CD4-positive, alpha-beta T cell (primary cell): ENCODE measurements around the gene DNAJB12. TPM values are rescaled to one million over a fixed set of nuclear protein-coding genes. Genes with fewer than 3 reads are reported as not detected.
A peak's percentile ranks its signal among the peaks of the same experiment; 100 is the strongest.
"Not testable (repeated sequence)": the region's sequence is repeated elsewhere in the genome, so short reads cannot be mapped to it uniquely, and the experiment has no call there.

Experiments
- ATAC-seq: fragments of 200-7000 bp; cut with Tn5 transposase; one replicate; pipeline ENCODE4 v1.10.0; 2022; ENCODE audit warnings: mild to moderate bottlenecking; ENCODE audit not compliant: poor library complexity
- CTCF ChIA-PET: fragments of 350-600 bp; sonication (Branson Sonifier 250); formaldehyde crosslinking; loops from one replicate; lab custom pipeline; 2021; ENCODE audit warnings: antibody characterized with exemption, inconsistent platforms; lab: Charles Lee
- POLR2A ChIA-PET: fragments of 350-600 bp; sonication (Branson Sonifier 250); formaldehyde crosslinking; loops from one replicate; lab custom pipeline; 2021; ENCODE audit warnings: antibody characterized with exemption, inconsistent platforms; lab: Charles Lee
- DNase-seq, 14 experiments: peaks; one replicate each; pipeline ENCODE4 v3.0.0-alpha.2; 2013 to 2020; ENCODE audit warnings: mixed read lengths in 2 of 14
- H3K27ac ChIP-seq, 2 donors: one replicate each; pipeline versions ENCODE4 v1.5.1 to v1.7.0; 2013; ENCODE audit warnings: low read length in 2 of 2, low read depth in 1 of 2, mild to moderate bottlenecking in 1 of 2
- H3K27me3 ChIP-seq, 2 experiments: 1 replicate in 1 of 2; 2 replicates in 1 of 2; pipeline versions ENCODE4 v1.6.1 to v1.7.0; 2013; ENCODE audit warnings: low read length in 2 of 2, control low read depth in 1 of 2, mild to moderate bottlenecking in 1 of 2, moderate library complexity in 1 of 2; ENCODE audit not compliant: insufficient read depth in 2 of 2, control insufficient read depth in 1 of 2
- H3K36me3 ChIP-seq: one replicate; pipeline ENCODE4 v1.6.1; 2013; ENCODE audit warnings: low read length, control low read depth; ENCODE audit not compliant: insufficient read depth
- H3K4me1 ChIP-seq: one replicate; pipeline ENCODE4 v1.6.1; 2013; ENCODE audit warnings: low read length, control low read depth; ENCODE audit not compliant: insufficient read depth
- H3K4me3 ChIP-seq: one replicate; pipeline ENCODE4 v1.5.1; 2013; ENCODE audit warnings: mild to moderate bottlenecking, low read length, moderate library complexity
- H3K9me3 ChIP-seq, 2 experiments: 1 replicate in 1 of 2; 2 replicates in 1 of 2; pipeline versions ENCODE4 v1.6.1 to v1.7.0; 2013; ENCODE audit warnings: low read length in 2 of 2, mild to moderate bottlenecking in 2 of 2, control low read depth in 1 of 2, moderate library complexity in 1 of 2; ENCODE audit not compliant: control insufficient read depth in 1 of 2, insufficient read depth in 1 of 2
- H3K27ac Mint-ChIP-seq: one replicate; pipeline ENCODE4 v1.8.0; 2020; ENCODE audit warnings: mixed read lengths
- H3K27me3 Mint-ChIP-seq: one replicate; pipeline ENCODE4 v1.8.0; 2021; ENCODE audit warnings: mixed read lengths
- H3K36me3 Mint-ChIP-seq: one replicate; pipeline ENCODE4 v1.8.0; 2021; ENCODE audit warnings: low read depth, mixed read lengths
- H3K4me1 Mint-ChIP-seq: one replicate; pipeline ENCODE4 v1.8.0; 2021; ENCODE audit warnings: low read depth, mixed read lengths
- H3K4me3 Mint-ChIP-seq: one replicate; pipeline ENCODE4 v1.8.0; 2020; ENCODE audit warnings: mild to moderate bottlenecking, mixed read lengths
- H3K9me3 Mint-ChIP-seq: one replicate; pipeline ENCODE4 v1.8.0; 2020; ENCODE audit warnings: mixed read lengths
- intact Hi-C, 2 experiments: fragments of 100-400 bp; cut with DNase I in 1 of 2; cut with micrococcal nuclease in 1 of 2; formaldehyde crosslinking; loops; one replicate each; pipeline versions ENCODE4 v1.15.1 to v1.9.0; 2023 to 2025; cut with DNase I, micrococcal nuclease
- total RNA-seq, 174 experiments: library from RNA in 2 of 174; stranded (reverse) in 2 of 174; gene quantifications; one replicate each; pipeline ENCODE4 v1.2.3 and lab custom pipeline; 2021 to 2026
- TF ChIP-seq, protein P1 (sequence below): fragments of 200-600 bp; IDR thresholded peaks from one replicate; pipeline ENCODE4 v1.8.0; 2022; ENCODE audit warnings: antibody characterized with exemption, mild to moderate bottlenecking

The DNAJB12 gene
- total RNA-seq, 2 experiments from 2014 or later: 25.2 to 27.0 TPM

- TF ChIP-seq, protein P1, sequence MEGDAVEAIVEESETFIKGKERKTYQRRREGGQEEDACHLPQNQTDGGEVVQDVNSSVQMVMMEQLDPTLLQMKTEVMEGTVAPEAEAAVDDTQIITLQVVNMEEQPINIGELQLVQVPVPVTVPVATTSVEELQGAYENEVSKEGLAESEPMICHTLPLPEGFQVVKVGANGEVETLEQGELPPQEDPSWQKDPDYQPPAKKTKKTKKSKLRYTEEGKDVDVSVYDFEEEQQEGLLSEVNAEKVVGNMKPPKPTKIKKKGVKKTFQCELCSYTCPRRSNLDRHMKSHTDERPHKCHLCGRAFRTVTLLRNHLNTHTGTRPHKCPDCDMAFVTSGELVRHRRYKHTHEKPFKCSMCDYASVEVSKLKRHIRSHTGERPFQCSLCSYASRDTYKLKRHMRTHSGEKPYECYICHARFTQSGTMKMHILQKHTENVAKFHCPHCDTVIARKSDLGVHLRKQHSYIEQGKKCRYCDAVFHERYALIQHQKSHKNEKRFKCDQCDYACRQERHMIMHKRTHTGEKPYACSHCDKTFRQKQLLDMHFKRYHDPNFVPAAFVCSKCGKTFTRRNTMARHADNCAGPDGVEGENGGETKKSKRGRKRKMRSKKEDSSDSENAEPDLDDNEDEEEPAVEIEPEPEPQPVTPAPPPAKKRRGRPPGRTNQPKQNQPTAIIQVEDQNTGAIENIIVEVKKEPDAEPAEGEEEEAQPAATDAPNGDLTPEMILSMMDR: no peak
- peak overlapping the region; percentile 69 for H3K27ac Mint-ChIP-seq
- no peaks in the 10 kb centered on the region for H3K36me3 ChIP-seq
- peak; percentile 57 for ATAC-seq
- H3K4me1 ChIP-seq: peaks cover 66% of the 10 kb centered on the region
- POLR2A ChIA-PET: interaction anchor here (1.0 to 3.3 kb wide), 6 partner anchors 9 to 34 kb away, joined by 3 to 21 read pairs (median 6); no protein-coding TSS in a partner anchor
- H3K27ac ChIP-seq: no peak overlapping the region
- H3K27me3 ChIP-seq: no peaks in the 10 kb centered on the region
- H3K9me3 ChIP-seq: no peaks in the 10 kb centered on the region
- H3K4me1 Mint-ChIP-seq: peaks cover 59% of the 10 kb centered on the region
- H3K36me3 Mint-ChIP-seq: no peaks in the 10 kb centered on the region
- H3K4me3 ChIP-seq: no peak overlapping the region
- no peaks in the 10 kb centered on the region for H3K9me3 Mint-ChIP-seq
- intact Hi-C loops: no loop called here
- peak overlapping the region; percentile 69 for H3K4me3 Mint-ChIP-seq
- no peaks in the 10 kb centered on the region for H3K27me3 Mint-ChIP-seq
- peak in 3 of 14 experiments; percentile 27 to 43 (median 29) for DNase-seq
- CTCF ChIA-PET: interaction anchor here (1.2 kb wide), 1 partner anchor 11 kb away, joined by 4 read pairs; no protein-coding TSS in a partner anchor
Measured at GRCh38 chr10:72309290-72310240, 45.2 kb downstream of the DNAJB12 start.

GRCh38 chr10:72308320-72308987 lies 46.3 kb downstream of the DNAJB12 start:
- intact Hi-C loops: no loop called here
- DNase-seq: peak in 4 of 14 experiments; percentile 39 to 70 (median 56)
- H3K4me1 Mint-ChIP-seq: peaks cover 67% of the 10 kb centered on the region
- peaks cover 64% of the 10 kb centered on the region for H3K4me1 ChIP-seq
- POLR2A ChIA-PET: interaction anchor here (0.7 to 3.3 kb wide), 7 partner anchors 10 to 33 kb away, joined by 3 to 21 read pairs (median 5); no protein-coding TSS in a partner anchor
- ATAC-seq: no peak
- no peaks in the 10 kb centered on the region for H3K27me3 ChIP-seq
- no peaks in the 10 kb centered on the region for H3K9me3 Mint-ChIP-seq
- H3K36me3 ChIP-seq: no peaks in the 10 kb centered on the region
- no peaks in the 10 kb centered on the region for H3K27me3 Mint-ChIP-seq
- no peak overlapping the region for H3K4me3 ChIP-seq
- no peak overlapping the region for H3K27ac ChIP-seq
- H3K27ac Mint-ChIP-seq: peak overlapping the region; percentile 69
- H3K9me3 ChIP-seq: no peaks in the 10 kb centered on the region
- H3K36me3 Mint-ChIP-seq: no peaks in the 10 kb centered on the region
- CTCF ChIA-PET: interaction anchor here (0.6 to 1.2 kb wide), 3 partner anchors 10 to 26 kb away, joined by 3 to 4 read pairs (median 3); no protein-coding TSS in a partner anchor
- TF ChIP-seq, protein P1: no peak
- H3K4me3 Mint-ChIP-seq: no peak overlapping the region

GRCh38 chr10:72307711-72308110 lies 47.0 kb downstream of the DNAJB12 start:
- intact Hi-C loops, H3K9me3 Mint-ChIP-seq, H3K36me3 ChIP-seq, H3K36me3 Mint-ChIP-seq, H3K9me3 ChIP-seq, H3K27ac ChIP-seq, H3K27me3 ChIP-seq, H3K4me3 Mint-ChIP-seq, H3K4me3 ChIP-seq, ATAC-seq, DNase-seq, H3K27me3 Mint-ChIP-seq: not testable (repeated sequence)
- ChIA-PET CTCF (interaction anchor here (1.0 to 1.4 kb wide), 3 partner anchors 11 to 33 kb away, joined by 3 to 4 read pairs (median 3); no protein-coding TSS in a partner anchor), POLR2A (interaction anchor here (1.6 to 3.3 kb wide), 3 partner anchors 10 to 13 kb away, joined by 5 to 21 read pairs (median 19); no protein-coding TSS in a partner anchor)
- H3K4me1 Mint-ChIP-seq: peaks cover 66% of the 10 kb centered on the region
- H3K4me1 ChIP-seq: peaks cover 64% of the 10 kb centered on the region
- H3K27ac Mint-ChIP-seq: peak overlapping the region; percentile 69
